Measurements from ENCODE around the gene PHAF1.

DNA sequence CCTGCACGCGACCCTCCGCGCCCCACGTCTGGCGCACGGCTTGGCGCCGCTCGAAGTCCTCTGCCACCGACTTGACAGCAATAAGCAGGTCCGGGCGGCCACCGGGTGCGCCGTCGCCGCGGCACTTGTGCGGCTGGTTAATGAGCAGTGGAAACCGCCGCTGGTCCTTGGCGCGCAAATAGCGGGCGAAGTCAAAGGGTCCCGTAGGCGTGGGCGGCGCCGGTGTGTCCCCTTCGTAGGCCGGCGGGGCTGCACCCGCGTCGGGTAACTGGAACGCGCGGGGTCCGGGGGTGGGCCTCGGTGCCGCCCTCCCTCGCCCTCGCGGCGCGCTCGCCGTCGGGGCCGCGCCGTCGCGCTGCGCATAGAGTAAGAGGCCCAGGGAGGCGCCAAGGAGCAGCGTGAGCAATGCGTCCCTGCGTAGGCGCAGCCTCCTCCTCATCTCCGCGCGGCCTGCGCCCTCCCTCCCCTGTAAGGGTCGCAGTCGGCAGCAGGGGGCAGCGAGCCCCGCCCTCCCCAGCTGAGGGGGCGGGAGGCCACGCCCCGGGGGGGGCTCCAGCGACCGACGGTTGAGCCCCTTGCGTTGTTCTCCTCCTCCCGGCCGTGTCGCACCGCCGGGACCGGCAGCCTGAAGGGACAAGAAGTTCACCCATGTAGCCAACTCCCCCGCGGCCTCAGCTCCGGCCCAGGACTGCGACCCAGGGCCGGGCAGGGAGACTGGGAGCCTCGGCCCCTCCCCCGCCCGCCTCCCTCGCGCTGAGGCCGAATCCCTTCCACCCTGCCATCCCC is 40.5 kb downstream of the PHAF1 start:
- TF ChIP-seq, protein P1, sequence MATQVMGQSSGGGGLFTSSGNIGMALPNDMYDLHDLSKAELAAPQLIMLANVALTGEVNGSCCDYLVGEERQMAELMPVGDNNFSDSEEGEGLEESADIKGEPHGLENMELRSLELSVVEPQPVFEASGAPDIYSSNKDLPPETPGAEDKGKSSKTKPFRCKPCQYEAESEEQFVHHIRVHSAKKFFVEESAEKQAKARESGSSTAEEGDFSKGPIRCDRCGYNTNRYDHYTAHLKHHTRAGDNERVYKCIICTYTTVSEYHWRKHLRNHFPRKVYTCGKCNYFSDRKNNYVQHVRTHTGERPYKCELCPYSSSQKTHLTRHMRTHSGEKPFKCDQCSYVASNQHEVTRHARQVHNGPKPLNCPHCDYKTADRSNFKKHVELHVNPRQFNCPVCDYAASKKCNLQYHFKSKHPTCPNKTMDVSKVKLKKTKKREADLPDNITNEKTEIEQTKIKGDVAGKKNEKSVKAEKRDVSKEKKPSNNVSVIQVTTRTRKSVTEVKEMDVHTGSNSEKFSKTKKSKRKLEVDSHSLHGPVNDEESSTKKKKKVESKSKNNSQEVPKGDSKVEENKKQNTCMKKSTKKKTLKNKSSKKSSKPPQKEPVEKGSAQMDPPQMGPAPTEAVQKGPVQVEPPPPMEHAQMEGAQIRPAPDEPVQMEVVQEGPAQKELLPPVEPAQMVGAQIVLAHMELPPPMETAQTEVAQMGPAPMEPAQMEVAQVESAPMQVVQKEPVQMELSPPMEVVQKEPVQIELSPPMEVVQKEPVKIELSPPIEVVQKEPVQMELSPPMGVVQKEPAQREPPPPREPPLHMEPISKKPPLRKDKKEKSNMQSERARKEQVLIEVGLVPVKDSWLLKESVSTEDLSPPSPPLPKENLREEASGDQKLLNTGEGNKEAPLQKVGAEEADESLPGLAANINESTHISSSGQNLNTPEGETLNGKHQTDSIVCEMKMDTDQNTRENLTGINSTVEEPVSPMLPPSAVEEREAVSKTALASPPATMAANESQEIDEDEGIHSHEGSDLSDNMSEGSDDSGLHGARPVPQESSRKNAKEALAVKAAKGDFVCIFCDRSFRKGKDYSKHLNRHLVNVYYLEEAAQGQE (IDR thresholded peaks at IDR 0.05; ENCODE audit: insufficient read depth in 1 of 2, low read depth in 2 of 2, low read length in 1 of 2): no peak
- TF ChIP-seq, protein P2, sequence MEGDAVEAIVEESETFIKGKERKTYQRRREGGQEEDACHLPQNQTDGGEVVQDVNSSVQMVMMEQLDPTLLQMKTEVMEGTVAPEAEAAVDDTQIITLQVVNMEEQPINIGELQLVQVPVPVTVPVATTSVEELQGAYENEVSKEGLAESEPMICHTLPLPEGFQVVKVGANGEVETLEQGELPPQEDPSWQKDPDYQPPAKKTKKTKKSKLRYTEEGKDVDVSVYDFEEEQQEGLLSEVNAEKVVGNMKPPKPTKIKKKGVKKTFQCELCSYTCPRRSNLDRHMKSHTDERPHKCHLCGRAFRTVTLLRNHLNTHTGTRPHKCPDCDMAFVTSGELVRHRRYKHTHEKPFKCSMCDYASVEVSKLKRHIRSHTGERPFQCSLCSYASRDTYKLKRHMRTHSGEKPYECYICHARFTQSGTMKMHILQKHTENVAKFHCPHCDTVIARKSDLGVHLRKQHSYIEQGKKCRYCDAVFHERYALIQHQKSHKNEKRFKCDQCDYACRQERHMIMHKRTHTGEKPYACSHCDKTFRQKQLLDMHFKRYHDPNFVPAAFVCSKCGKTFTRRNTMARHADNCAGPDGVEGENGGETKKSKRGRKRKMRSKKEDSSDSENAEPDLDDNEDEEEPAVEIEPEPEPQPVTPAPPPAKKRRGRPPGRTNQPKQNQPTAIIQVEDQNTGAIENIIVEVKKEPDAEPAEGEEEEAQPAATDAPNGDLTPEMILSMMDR (IDR thresholded peaks at IDR 0.05): peak; percentile 69
- peak; percentile 28; the same call in 1 of the 2 replicates for TF ChIP-seq POLR2AphosphoS5 (IDR thresholded peaks at IDR 0.05; ENCODE audit: low read depth, low read length)

Measured in Panc1 (cell line).